Measurements from ENCODE around the gene CALHM3. TPM values are rescaled to one million over a fixed set of nuclear protein-coding genes. Genes with fewer than 3 reads are reported as not detected.

CALHM3 gene
- total RNA-seq, 1 experiment from 2014 or later, result 13.1 TPM

GRCh38 chr10:103517234-103518085 lies 38.4 kb upstream of the CALHM3 start:
- Histone ChIP-seq H2AFZ (0 out of 2 replicates have a peak overlapping the region, but pooled peaks have one; percentile 16), H3K79me2 (ENCODE audit: low read depth) (no peaks in the 10 kb centered on the region), H3K27ac (peak overlapping the region; percentile 88), H3K9me2 (ENCODE audit: insufficient read depth) (no peaks in the 10 kb centered on the region), H3K4me1 (replicated peaks; ENCODE audit: insufficient read depth) (peaks cover 16% of the 10 kb centered on the region; the same call in 1 of the 2 replicates), H3K27me3 (ENCODE audit: insufficient read depth, low read depth) (no peaks in the 10 kb centered on the region), H3K36me3 (ENCODE audit: low read depth) (no peaks in the 10 kb centered on the region), H3F3A (ENCODE audit: insufficient read depth, low read depth) (peaks cover 17% of the 10 kb centered on the region; the same call in 1 of the 2 replicates), H3K9me3 (ENCODE audit: insufficient read depth, low read depth) (peaks cover 4% of the 10 kb centered on the region; the same call in 1 of the 2 replicates), H3K4me3 (no peak overlapping the region), H3K4me2 (no peak overlapping the region), H4K20me1 (ENCODE audit: insufficient read depth) (no peaks in the 10 kb centered on the region)
- POLR2A ChIA-PET (ENCODE audit: unreplicated experiment), result no interaction called here
- CTCF ChIA-PET, result no interaction called here
- DNase-seq, result peak in 1 of 2 experiments; percentile 68
- intact Hi-C loops (cut with micrococcal nuclease; ENCODE audit: unreplicated experiment), result no loop called here
- BruUV-seq (replicated peaks), result no TSS peak
- TF ChIP-seq EZH2 (IDR thresholded peaks at IDR 0.05; ENCODE audit: low read depth) (no peak), CTCF (conservative IDR thresholded peaks at IDR 0.05) (no peak)

- no peaks in the 10 kb centered on the region for H4K20me1 ChIP-seq (ENCODE audit: insufficient read depth)
- H3K4me1 ChIP-seq (replicated peaks; ENCODE audit: insufficient read depth), result peaks cover 16% of the 10 kb centered on the region; the same call in 1 of the 2 replicates
- ChIA-PET CTCF (no interaction called here), POLR2A (ENCODE audit: unreplicated experiment) (no interaction called here)
- H3K9me3 ChIP-seq (ENCODE audit: insufficient read depth, low read depth), result no peaks in the 10 kb centered on the region
- no TSS peak for BruUV-seq (replicated peaks)
- no peak for DNase-seq
- no peaks in the 10 kb centered on the region for H3K27me3 ChIP-seq (ENCODE audit: insufficient read depth, low read depth)
- H3K27ac ChIP-seq, result no peak overlapping the region
- peaks cover 17% of the 10 kb centered on the region; the same call in 1 of the 2 replicates for H3F3A ChIP-seq (ENCODE audit: insufficient read depth, low read depth)
- no peak for TF ChIP-seq EZH2 (IDR thresholded peaks at IDR 0.05; ENCODE audit: low read depth)
- TF ChIP-seq CTCF (conservative IDR thresholded peaks at IDR 0.05), result no peak
- no peak overlapping the region for H3K4me2 ChIP-seq
- intact Hi-C loops (cut with micrococcal nuclease; ENCODE audit: unreplicated experiment), result no loop called here
- no peak overlapping the region for H3K4me3 ChIP-seq
- H3K79me2 ChIP-seq (ENCODE audit: low read depth), result no peaks in the 10 kb centered on the region
- H2AFZ ChIP-seq, result no peak overlapping the region
- H3K36me3 ChIP-seq (ENCODE audit: low read depth), result no peaks in the 10 kb centered on the region
- no peaks in the 10 kb centered on the region for H3K9me2 ChIP-seq (ENCODE audit: insufficient read depth)
Measured at GRCh38 chr10:103514244-103514643, 35.2 kb upstream of the CALHM3 start.

GRCh38 chr10:103513380-103514060 lies 34.5 kb upstream of the CALHM3 start:
- CTCF ChIA-PET, result no interaction called here
- H2AFZ ChIP-seq, result no peak overlapping the region
- no peak overlapping the region for H3K4me3 ChIP-seq
- no peak overlapping the region for H3K27ac ChIP-seq
- H3K4me2 ChIP-seq, result no peak overlapping the region
- no peaks in the 10 kb centered on the region for H3K36me3 ChIP-seq (ENCODE audit: low read depth)
- no peaks in the 10 kb centered on the region for H3K9me3 ChIP-seq (ENCODE audit: insufficient read depth, low read depth)
- H3K4me1 ChIP-seq (replicated peaks; ENCODE audit: insufficient read depth), result peaks cover 16% of the 10 kb centered on the region; the same call in 1 of the 2 replicates
- POLR2A ChIA-PET (ENCODE audit: unreplicated experiment), result no interaction called here
- no peaks in the 10 kb centered on the region for H4K20me1 ChIP-seq (ENCODE audit: insufficient read depth)
- DNase-seq, result no peak
- BruUV-seq (replicated peaks), result no TSS peak
- no peaks in the 10 kb centered on the region for H3K79me2 ChIP-seq (ENCODE audit: low read depth)
- intact Hi-C loops (cut with micrococcal nuclease; ENCODE audit: unreplicated experiment), result no loop called here
- peaks cover 16% of the 10 kb centered on the region; the same call in 1 of the 2 replicates for H3F3A ChIP-seq (ENCODE audit: insufficient read depth, low read depth)
- no peaks in the 10 kb centered on the region for H3K9me2 ChIP-seq (ENCODE audit: insufficient read depth)
- H3K27me3 ChIP-seq (ENCODE audit: insufficient read depth, low read depth), result no peaks in the 10 kb centered on the region
- TF ChIP-seq CTCF (conservative IDR thresholded peaks at IDR 0.05) (no peak), EZH2 (IDR thresholded peaks at IDR 0.05; ENCODE audit: low read depth) (no peak)

All from PC-9 (cell line).